NCI-H2171 (cell line): ENCODE data around the gene LEMD2.

ENCODE experiments used
- DNase-seq: peaks from one replicate; lab custom pipeline; 2025; lab: John Stamatoyannopoulos, UW

Gene LEMD2

DNA sequence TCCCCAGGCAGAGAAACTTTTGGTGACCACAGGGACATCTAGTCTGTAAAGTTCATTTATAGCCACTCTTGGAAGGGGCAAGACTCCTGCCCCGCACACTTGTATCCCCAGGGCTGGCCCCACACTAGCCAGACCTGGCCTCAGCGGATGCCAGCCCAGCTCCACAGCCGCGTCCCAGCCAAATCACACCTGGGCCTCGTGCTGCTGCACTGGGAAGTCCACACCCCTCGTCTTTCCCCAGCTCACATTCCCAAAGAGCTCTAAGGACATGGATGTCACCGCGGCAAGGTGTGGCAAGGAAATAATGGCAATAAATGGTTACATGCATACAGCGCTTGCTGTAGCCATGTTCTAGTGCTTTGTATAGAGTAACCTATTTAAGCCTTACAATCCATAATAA lies 50.8 kb downstream of the LEMD2 start:
- no peak for DNase-seq

DNA sequence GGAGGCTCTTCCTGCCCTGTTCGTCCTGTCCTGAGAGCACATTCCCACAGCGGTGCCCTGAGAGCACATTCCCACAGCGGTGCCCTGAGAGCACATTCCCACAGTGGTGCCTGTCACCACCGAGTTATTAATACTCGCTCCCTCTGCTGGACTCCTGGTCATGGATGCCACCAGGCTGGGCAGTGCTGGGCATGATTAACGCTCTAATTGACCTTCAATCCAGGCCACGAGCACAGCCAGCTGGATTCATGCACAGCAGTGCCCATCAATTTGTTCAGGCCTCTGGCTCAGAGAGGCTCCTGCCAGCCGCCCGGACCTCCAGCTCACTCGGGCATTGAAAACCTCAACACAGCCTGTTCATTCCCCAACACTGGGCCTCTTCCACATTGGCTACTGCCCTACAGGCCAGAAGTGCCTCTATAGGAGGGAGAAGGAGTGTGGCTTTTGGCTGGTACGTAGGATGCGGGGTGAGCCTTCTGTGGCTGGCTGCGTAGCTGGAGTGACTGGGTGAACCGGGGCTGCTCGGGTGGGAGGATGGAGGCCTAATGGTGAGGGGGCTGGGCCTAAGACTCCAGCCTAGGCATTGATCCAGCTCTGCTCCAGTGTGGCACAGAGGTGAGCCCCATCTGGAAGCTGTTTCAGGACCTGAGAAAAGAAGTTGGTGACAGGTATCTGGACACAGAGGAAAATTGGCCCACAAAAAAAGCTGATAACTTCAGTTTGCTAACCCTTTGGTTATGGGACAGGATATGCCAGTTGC lies 51.5 kb downstream of the LEMD2 start:
- DNase-seq = no peak

DNA sequence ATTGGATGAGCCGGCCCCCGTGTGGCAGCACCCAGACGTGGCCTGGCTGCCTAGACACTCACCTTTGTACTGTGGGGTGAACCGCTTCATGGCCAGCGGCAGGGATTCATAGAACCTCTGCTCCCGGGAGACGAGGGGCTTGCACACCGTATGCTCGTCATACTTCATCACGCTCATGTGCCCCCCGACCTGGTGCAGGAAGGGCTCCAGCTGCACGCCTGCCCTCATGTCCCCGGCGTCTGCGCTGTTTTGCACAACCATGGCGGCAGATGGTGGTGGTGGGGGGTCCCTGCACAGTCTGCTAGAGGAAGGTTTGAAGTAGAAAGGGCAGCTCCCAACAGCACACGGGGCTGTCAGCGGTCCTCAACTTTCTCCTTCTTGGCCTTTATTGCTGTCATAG lies 53.7 kb downstream of the LEMD2 start:
- no peak for DNase-seq

DNA sequence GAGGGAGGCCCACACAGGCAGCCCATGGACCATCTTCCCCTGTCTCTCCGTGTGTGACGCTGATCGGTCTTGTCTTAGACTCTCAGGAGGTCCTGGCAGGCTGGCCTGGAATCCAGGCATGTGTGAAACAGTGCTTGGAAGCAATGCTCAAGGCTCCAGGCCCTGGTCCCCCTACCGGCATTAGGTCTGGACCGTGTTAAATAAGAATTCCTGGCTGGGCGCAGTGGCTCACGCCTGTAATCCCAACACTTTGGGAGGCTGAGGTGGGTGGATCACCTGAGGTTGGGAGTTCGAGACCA lies 55.3 kb downstream of the LEMD2 start:
- no peak for DNase-seq

DNA sequence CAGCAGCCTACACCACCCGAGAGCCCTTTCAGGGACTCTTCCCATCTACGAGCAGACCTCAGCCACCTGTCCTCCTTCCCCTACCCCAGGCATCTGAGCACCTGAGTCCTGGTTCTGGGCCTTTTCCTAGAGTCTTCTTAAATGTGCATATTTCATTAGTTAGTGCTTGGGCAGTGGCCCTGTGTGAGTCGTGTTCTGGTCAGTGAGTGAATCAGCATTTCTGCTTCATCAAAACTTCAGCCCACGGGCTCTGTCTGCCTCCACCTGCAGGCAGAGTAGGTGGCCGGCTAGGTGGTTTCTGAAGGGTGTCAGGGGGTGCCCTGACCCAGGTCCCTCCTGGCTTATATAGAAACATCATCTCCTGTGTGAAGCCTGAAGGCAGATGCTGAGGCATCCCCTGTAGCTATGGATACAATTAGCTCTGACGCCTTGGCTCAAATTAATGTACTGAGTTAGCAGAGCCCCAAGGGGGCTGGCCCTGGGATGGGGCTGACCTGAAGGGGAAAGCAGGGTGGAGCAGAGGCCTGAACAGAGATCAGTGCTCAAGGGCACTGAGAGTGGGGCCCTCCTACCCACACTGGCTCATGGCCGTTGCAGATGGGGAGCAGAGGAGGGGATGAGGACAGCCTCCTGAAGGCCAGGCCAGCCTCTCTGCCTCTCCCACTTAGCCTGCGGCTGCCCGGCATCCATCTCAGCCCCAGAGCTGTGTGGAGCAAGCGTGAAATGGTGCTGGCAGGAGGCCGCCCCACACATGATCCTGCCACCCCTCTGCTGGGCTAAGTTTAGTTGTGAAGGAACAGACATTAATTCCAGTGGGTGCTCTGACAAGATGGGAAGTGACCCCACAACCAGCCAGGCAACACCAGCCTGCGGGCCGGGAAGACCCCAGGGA lies 55.9 kb downstream of the LEMD2 start:
- no peak for DNase-seq

DNA sequence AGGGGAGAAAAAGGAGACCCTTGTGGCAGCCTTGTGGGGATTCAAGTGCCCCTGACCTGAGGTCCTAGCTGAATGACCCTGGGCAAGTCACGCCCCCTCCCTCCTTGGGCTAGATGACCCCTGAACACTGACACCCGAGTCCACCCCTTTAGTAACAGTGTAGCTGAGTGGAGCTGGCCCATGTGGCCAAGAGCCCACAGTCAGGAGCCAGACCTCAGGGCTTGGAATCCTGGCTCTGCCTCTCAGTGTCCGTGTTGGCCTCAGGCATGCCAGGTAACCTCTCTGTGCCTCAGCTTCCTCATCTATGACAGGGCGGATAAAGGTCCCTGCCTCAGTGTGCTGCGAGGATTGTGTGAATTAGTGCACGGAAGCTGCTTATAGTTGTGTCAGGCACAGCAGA lies 56.5 kb downstream of the LEMD2 start:
- DNase-seq = no peak

DNA sequence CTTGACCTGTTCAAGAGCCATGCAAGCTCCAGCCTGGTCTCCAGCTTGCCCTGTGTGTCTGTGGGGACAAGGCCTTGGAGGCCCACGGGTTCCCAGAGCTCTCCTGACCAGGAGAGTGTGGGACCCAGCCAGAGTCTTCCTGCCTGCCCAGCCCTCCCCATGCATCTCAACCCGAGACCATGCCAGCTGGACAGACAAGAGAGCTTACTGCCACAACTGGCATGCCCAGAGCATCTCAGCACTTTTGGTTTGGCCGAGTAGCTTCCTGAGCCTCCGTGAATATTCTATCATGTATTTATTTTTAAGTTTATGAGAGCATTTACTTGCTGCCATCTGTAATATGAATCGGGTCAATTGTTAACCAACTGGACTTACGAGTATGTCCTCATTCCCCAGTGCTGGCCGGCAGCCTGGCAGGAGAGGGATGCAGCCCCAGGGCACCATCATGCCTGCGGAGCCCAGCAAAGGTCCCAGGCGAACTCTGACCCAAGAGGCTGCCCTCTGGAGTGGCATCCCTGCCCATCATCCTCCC lies 57.1 kb downstream of the LEMD2 start:
- DNase-seq = no peak

DNA sequence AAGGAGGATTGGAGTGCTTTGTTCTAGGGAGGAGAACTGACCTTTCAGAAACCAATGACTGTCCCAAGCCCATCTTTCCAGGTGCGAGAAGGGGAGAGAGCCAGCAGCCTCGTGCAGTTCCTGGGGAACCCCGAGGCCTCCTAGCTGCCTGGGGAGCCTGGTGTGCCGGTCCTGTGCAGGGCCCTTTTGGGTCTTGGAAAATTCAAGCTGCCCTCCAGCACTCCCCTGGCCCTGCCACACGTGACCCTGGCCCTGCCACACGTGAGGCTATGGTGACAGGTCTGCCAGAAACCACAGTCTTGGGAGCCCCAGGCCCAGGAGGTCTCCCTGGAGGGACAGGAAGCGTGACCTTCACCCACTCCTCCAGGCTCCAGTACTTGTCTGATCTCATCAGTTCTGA lies 57.9 kb downstream of the LEMD2 start:
- DNase-seq = no peak

DNA sequence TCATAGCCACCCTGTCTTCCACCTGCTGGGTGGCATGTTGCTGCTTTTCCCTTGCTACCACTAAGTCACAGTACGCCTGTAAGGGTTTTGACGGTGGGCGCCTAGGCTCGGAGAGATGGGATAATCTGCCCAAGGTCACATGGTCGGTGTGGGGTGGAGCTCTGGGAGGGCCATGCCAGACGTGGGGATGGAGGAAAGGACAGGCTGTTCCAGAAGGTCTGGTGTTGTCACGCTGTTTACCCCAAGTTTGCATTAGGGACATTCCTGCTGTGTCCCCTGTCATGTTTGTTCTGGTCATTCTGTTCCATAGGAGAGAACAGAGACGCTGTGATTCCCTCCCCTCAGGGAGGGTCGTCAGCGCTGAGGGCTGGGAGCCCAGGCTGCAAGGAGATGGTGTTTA lies 58.3 kb downstream of the LEMD2 start:
- DNase-seq = no peak

DNA sequence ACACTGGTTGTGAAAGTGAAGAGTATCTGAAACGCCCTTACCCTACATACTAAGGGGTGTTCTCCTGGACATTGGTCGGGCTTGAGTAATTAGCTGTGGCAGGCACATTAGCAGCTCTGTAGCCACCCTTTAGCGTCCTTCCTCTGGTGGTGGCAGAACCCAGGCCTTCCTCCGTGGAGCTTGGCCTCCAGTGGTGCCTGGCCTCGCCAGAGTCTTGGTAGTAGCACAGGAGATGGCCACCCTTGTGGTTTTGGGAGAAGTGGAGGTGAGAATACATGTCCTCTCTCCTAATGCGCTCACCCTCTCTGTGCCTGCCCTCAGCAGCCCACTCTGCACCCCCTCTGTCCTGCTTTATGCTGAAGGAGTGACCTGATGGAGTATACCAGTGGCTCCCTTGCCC lies 59.9 kb downstream of the LEMD2 start:
- DNase-seq = no peak

DNA sequence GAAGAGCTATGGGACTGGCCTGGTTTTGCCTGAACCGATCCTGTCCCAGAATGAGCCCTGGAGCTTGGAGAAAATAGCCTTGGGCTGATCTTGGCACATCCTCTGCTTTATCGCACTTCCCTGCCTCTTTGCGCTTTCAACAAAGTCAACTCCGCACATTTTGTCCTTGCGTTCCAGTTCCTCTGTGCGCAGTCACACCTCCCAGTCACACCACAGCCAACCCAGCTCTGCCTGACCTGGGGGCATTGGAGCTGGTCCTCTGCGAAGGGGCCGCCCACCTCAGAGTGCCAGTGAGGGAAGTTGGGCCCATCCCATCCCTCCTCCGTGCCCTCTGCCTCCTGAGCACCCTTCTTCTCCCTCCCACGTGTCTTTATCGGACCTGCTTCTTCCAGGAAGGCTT lies 60.5 kb downstream of the LEMD2 start:
- DNase-seq = no peak

DNA sequence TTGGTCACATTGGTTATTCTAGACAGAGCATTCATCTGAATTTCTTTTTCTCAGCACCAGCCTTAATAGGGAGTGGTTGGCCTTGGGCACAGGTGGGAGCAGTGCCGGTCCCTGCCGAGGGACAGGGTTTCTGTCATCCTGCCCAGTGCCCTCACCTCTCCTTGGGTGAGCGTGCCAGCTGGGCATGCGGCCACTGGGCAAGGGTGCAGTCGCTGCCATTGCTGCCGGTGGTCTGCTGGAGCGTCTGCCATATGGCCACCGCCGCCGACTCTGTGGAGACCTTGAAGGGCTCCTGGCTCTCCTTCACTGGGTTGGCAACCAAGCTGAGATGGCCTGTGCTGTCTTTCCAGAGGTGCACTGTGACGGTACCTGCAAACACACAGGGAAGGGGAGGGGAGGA lies 61.0 kb downstream of the LEMD2 start:
- DNase-seq = no peak

DNA sequence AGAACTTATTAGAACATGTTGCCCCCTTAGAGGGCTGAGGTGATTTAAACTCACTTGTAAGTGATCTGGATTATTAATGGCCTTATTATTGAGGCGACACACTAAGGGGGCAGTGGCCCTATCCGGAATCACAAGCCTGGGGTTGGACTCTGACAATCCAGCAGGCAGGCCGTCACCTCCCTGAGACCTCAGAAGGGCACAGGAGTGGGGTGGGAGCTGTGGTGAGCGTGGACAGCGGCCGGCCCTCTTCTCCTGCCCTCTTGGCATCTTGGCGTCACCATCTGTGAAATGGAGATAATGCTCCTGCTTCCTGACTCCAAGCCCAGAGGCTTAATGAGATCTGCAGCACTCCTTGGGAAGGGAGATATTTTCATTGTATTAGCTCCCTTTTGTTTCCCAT lies 61.8 kb downstream of the LEMD2 start:
- no peak for DNase-seq

DNA sequence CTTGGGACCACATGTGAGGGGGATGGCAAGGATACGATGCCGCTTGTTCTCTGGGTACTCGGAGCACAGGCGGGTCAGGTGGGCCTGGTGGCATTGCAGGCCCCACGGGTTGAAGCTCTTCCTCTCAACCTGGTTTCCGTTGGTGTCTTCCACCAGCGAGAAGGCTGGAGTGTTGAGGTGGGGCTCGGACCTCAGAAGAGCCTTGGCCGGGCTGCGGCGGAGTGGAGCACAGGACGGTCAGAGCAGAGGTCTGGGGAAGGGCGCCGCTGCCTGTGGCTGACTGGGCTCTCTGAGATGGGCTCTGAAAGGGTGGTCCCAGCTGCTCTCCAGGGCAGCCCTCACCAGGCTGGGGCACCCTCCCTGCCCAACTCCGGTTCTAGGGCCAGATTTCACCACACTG lies 62.2 kb downstream of the LEMD2 start:
- no peak for DNase-seq

DNA sequence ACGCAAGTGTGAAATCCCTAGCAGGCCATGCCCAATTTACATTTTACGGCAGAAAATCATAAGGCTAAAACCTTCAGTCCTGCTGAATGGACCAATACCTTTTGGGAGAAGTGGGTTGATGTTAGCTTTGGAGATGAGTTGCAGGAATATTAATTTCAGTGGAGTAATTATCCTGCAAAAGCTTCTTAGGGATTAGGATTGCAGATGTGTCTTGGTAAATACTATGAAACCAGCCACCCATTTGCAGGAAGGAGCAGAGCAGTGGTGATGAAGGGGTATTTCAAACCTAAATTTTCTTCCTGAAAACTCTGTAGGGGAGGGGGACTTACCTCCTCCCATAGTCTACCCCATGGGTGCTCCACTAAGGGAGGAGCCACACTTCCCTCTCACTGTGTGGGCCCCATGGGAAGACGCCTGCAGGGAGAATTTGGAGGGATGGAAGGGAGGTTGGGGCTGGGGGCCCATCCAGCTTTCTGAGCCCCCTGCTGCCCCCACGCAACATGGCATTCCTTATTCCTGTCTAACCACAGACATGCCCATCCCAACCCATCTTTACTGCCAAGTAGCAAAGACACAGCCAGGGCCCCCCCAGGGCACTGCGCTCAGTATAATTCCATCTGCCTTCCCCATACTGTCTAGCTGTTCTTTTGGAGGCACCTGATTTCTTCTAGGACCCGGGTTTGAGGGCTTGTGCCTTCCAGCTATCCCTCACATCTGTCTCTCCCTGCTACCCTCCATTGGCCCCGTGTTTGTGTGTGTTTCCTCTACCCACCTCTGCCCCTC lies 62.8 kb downstream of the LEMD2 start:
- no peak for DNase-seq

DNA sequence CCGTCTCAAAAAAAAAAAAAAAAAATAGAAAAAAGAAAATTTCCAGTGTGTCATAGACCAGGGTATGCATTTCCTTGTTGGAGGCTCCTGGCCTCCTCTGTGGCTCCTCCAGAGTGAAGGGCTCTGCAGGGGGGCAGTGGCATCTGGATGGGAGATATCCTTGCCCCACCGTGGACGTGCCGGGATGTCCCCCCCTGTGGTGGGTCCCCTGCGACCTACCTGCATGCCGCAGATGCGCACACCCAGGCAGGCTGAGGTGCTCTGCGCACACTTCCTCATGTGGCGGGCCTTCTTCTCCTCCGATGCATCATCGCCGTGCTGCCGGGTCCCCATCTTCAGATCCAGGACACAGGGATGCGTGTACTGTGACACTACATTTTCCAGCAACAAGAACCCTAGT lies 63.7 kb downstream of the LEMD2 start:
- no peak for DNase-seq

DNA sequence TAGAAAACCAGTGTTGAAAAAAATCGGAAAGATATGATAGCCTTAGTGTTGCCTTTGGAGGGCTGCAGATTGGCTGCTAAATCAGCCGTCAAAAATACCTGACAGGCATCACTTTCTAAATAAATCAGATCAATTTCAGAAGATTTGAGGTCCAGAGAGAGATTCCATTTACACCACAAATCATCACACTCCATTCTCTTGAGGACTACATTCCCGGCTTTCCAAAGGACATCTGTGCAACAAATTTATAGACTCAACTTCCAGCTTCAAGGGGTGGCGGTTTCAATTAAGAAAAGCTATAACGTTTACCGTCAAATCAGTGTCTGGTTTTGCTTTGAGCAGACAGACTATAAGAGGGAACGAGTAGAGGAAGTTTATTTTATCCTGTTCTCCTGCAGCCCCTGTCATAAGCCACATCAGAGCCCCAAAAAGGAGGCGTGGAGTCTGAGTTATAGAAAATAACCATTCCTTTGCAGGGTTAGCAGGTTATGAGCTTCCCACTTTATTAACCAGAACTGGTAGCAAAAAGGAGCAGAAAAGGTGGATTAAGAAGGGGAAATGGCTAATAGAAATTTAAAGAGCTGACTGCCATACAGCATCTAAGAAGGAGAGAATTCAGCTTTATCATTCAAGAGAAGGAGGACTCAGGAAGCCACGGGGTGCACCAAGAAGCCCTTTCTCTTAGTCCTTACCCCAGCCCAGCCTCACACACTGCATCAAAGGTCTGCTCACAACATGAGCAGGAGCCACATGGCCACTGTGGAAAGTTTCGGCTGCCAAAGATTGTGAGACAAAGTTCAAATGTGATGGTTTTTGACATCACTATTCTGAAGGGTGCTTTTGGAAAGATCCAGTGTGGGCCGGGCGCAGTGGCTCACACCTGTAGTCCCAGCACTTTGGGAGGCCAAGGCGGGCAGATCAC lies 64.6 kb downstream of the LEMD2 start:
- no peak for DNase-seq

DNA sequence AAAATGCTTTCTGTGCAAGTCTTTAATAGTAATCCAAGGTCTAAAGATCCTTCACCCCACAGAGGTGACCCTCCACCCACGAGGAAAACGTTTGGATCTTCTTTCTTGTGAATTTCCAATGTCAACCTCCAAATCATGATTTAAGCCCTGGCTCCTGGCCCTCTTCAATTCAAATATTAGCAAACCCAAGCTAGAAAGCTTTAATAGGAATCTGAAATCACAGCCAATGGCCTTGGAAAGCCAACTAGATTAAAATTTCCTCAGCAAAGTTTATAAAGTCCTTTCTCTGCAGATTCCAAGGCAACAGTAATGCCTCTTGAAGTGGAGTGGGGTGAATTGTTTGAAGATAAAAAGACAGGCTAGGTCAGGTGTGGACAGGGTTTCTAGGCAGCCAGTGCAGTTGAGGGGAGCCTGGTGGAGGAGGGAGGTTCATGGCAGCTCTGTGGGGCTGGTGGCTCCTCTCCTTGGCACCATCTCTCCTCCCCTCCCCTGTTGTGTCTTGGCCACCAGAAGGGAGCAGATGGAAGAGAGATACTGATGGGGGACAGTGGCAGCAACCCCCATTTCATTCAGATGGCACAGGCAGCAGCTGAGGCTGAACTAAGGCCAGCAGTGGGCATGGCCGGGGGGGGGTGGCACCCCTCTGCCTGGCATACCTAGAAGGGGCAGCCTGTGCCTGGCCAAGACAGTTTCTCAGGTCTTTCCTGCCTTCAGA lies 65.4 kb downstream of the LEMD2 start:
- DNase-seq = no peak

DNA sequence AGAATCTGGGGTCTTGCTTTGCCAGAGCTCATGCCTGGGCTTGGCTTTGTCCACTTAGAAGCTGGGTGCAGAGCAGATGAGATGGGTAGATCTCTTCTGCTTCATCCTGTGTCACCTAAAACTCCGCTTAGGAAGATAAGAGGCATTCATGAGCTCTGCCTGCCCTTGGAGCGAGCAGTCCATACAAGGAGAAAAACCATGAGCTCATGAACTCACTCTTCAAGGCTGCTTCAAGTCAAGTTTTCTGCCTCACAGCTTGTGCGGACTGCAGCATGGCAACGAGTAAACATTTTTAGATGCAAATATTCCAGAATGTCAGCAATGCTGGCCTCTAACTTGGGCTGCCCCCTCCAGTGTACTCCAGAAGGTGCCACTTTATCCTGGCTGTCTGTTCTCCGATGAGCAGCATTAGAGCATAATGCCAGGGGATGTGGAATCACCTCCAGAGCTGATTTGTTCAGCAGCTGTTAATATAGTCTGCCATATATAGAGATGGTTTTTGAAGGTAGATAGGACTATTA lies 66.8 kb downstream of the LEMD2 start:
- no peak for DNase-seq

DNA sequence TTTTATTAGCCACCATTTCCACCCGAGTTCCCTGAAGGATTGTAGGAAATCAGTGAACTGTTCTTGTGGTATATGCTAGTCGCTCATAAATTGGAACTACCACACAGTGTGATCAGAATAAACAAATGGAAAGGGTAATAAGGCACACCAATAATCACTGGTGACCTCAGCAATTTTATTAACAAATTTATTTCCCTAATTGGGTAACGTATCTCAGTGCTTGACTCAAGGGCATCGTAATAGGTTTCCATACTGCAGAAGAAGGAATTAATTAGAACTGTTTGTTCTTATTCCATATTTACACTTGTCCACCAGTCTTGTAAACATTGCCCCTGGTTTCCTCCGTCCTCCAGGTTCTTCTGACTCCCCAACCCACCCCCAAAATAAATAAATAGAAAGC lies 67.4 kb downstream of the LEMD2 start:
- DNase-seq = no peak
